Mononuclear cell (primary cell): Measurements from ENCODE around the gene TMEM72. TPM values are rescaled to one million over a fixed set of nuclear protein-coding genes. Genes with fewer than 3 reads are reported as not detected.

ENCODE experiments used
- H3K27me3 ChIP-seq: 2 replicates; pipeline ENCODE4 v1.6.0; 2011; ENCODE audit warnings: low read length, control low read depth; ENCODE audit not compliant: insufficient read depth
- H3K4me1 ChIP-seq: 2 replicates; pipeline ENCODE4 v1.5.1; 2011; ENCODE audit warnings: mild to moderate bottlenecking, low read length, control low read depth; ENCODE audit not compliant: insufficient read depth
- H3K4me3 ChIP-seq: 2 replicates; pipeline ENCODE4 v1.5.1; 2011; ENCODE audit warnings: mild to moderate bottlenecking, low read length, moderate library complexity
- H3K9me3 ChIP-seq: 2 replicates; pipeline ENCODE4 v1.5.1; 2011; ENCODE audit warnings: low read depth, mild to moderate bottlenecking, control low read depth, low read length
- total RNA-seq: library from RNA; depleted of rRNA; stranded (reverse); fragments of >200 nt; gene quantifications from one replicate; pipeline ENCODE4 v1.2.3, GENCODE V29; 2012

Gene TMEM72
- total RNA-seq, 1 donor, result not detected

DNA sequence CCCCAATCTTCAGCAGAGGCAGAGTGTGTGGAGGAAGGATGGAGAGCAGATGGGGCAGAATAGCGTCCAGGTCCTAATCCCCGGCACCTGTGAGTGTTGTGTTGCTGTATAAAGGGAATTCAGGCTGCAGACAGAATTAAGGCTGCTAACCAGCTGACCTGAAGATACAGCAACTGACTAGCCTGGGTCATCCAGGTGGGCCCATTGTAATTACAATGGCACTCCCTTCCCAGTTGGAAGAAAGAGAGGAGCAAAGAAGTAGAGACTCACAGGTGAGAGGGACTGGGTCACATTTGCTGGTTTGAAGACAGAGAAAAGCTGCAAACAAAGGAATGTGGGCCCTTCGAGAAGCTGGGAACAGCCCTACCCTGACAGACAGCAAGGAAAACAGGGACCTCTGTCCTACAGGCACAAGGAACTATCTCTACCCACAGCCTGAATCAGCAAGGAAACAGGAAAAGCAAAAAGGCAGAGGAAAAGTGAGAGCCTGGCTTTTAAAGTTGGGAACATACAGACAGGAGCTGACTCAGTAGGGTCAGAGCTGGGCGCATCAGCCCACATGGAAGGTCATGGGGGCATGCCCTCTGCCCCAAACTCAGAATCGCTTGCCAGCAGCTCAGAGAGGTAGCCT is 11.6 kb upstream of the TMEM72 start:
- H3K4me1 ChIP-seq, result no peaks in the 10 kb centered on the region
- no peaks in the 10 kb centered on the region for H3K27me3 ChIP-seq
- H3K4me3 ChIP-seq, result no peak overlapping the region
- H3K9me3 ChIP-seq, result no peaks in the 10 kb centered on the region

DNA sequence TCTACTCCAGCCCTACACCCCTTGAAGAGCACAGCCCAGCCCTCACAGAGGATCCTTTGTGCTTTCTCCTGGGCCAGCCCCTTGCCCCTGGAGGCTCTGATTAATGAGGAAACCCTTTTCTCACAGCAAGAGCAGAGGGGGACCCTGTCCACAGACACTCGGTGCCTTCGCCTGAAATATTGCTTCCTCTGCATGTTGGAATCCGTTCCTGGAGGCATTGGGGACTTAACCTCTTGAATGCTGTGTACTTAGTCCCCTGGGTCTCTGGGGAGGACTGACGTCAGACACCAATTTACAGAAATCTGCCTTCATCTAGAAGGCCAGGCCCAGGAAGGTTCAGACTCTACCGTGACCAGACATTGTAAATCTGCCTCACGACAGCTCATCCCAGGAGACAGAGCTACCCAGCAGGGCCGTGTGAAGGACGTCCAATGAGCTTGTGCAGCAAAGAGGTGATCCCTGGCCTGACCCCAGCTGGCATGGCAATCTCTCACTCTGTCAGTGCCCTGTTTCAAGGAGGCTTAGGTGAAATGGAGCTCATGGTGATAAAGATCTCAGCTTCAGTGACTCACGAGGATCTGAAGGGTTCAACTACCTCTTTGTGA is 8.1 kb upstream of the TMEM72 start:
- peaks cover 7% of the 10 kb centered on the region for H3K4me1 ChIP-seq
- no peaks in the 10 kb centered on the region for H3K27me3 ChIP-seq
- no peaks in the 10 kb centered on the region for H3K9me3 ChIP-seq
- H3K4me3 ChIP-seq, result no peak overlapping the region

DNA sequence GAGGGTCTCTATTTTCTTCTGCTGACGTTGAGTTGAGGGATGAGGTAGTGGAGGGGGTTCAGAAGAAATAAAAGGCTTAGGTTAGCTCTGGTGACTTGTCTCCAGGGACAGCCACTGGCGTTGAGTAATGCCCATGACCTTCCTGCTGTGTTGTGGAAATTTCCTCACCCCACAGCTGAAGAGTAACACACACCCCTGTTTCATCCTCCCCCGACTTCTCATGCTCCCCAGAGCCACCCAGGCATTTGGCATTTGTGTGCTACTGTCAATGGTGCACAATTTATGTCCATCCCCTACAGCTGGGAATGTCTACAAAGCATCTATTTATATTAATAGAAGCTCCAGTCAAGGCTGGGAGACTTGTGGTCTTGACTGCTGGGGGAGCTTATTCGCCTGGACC is 4.7 kb upstream of the TMEM72 start:
- Histone ChIP-seq H3K27me3 (no peaks in the 10 kb centered on the region), H3K4me1 (peaks cover 7% of the 10 kb centered on the region), H3K9me3 (no peaks in the 10 kb centered on the region), H3K4me3 (no peak overlapping the region)

DNA sequence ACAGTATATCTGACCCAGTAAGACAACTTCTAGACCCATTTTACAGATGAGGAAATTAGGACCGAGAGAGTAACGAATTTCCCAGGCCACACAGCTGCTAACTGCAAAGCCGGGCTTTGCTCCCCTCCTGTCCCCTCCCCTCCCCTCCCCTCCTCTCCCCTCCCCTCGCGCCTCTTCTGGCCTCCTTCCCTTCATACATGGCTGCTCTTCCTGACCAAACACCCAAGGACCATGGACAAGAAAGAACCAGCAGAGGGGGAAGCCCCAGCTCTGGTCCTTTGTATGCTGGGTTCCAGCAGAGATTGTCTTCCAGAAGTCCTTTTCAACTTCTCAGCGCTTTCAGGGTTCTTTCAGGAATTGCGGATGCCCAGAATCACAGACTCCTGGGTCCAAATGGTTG is 3.6 kb upstream of the TMEM72 start:
- no peak overlapping the region for H3K4me3 ChIP-seq
- peaks cover 15% of the 10 kb centered on the region for H3K4me1 ChIP-seq
- H3K9me3 ChIP-seq, result no peaks in the 10 kb centered on the region
- H3K27me3 ChIP-seq, result no peaks in the 10 kb centered on the region

DNA sequence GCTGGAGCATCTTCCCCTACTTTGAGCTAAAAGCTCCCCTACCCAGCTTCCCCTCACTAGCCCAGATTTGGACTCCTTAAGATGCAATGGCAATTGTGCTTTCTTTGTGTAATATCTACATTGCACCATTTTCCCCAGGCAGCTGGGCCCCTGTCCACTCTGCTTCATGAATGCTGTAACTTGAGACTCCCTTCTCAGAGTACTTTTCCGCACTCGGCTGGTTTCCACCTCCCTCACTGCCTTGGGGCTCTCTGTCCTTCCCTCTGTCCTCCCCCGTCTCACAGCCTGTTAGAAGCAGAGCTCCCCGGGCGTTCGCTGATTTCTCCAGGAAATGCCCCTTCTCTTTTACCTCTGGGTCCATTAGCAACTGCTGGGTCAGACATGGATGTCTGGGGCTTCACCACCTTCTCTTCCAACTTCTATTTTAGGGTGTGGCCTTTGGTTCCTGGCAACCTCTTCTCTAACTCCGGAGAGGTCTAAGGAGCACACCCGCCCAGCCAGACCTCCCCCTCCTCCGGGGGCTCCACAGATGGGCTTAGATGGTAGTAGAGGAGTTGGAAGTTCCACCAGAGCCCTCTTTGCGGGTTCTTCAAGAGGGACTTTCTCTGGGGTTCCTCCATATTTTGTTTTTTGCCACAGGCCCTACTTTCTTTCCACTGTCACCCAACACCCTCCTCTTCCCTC is 2.9 kb upstream of the TMEM72 start:
- Histone ChIP-seq H3K9me3 (no peaks in the 10 kb centered on the region), H3K4me1 (peaks cover 22% of the 10 kb centered on the region), H3K27me3 (no peaks in the 10 kb centered on the region), H3K4me3 (no peak overlapping the region)

DNA sequence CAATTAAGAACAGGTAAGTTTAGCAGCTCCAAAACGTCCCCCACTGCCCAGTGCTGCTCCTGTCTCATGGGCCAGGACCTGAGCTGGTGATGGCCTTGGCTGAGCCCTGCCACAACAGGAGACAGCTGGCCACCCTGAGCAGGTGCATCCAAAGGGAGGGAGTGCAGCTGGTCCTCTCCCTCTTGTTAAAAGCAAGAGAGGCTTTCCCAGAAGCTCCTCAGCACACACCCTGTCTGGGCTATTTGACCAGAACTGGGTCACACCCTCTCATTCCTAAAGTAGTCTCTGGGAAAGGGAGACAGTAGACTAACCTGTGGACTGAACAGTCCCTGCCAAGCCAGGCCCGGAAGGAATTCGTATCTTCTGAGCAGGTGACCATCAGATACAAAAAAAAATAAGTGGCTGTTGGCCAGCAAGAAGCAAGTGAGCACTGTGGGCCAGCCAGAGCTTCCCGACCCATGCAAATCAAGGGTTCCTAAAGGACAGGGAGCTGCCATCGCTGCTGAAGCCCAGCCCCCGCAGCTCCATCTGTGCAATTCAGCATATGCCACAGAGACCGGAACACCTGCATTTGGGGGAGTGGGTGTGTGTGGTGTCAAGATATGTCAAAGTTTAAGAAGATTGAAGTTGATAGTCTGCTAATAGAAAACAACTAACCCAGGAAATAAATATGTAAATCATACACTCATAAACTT is 2.1 kb upstream of the TMEM72 start:
- H3K9me3 ChIP-seq, result no peaks in the 10 kb centered on the region
- H3K4me1 ChIP-seq, result peaks cover 31% of the 10 kb centered on the region
- no peak overlapping the region for H3K4me3 ChIP-seq
- no peaks in the 10 kb centered on the region for H3K27me3 ChIP-seq

DNA sequence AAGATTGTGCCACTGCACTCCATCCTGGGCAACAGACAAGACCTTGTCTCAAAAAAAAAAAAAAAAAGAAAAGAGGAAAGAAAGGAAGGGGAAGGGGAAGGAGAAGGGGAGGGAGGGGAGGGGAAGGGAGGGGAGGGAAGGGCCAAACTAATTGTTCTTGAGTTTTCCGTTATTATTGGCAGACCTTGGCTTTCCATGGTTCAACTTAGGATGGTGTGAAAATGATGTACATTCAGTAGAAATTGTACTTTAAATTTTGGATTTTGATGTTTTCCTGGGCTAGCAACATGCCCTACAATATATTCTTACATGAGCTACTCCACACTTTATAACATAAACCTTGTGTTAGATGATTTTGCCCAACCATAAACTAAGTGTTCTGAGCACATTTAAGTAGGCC is 1.2 kb upstream of the TMEM72 start:
- Histone ChIP-seq H3K9me3 (no peaks in the 10 kb centered on the region), H3K4me3 (no peak overlapping the region), H3K27me3 (no peaks in the 10 kb centered on the region), H3K4me1 (peaks cover 39% of the 10 kb centered on the region)

DNA sequence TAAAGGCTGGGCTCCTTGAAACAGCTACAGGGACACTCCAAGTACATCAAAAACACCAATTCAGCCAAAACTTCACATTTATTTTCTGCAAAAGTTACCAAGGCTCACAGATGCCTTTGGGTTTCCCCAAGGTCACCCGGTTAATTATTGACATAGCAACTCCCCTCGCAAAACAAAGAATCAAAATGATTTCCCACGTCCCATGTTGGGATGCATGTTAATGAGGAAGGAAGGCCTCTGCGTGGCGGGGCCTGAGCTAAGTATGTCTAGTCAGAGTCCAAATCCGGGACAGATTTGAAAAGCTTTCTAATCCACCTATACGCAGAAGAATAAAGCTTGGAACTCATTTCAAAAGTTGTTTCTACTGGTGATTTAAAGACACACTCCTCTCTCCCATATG is 535 bp upstream of the TMEM72 start:
- no peaks in the 10 kb centered on the region for H3K9me3 ChIP-seq
- H3K4me3 ChIP-seq, result no peak overlapping the region
- peaks cover 43% of the 10 kb centered on the region for H3K4me1 ChIP-seq
- H3K27me3 ChIP-seq, result no peaks in the 10 kb centered on the region

DNA sequence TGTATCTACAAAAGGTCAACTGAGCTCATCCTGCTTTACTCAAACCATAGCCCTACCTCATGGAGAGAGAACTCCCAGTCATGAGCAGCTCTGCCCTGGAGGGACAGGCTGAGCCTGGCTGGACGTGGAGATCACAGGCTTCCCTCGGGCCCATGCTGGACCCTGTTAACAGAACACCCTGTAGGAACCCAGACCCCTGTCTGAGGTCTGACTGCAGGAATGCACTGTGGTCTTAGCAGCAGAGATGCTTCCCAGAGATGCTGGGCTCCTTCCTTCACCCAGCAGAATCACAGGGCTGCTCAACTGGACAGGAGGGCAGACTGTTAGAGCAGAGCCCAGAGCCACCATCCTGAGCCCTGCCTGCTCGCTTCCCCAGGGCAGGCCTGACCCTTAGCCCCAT is 814 bp downstream of the TMEM72 start:
- Histone ChIP-seq H3K27me3 (no peaks in the 10 kb centered on the region), H3K4me1 (peaks cover 38% of the 10 kb centered on the region), H3K9me3 (no peaks in the 10 kb centered on the region), H3K4me3 (no peak overlapping the region)

DNA sequence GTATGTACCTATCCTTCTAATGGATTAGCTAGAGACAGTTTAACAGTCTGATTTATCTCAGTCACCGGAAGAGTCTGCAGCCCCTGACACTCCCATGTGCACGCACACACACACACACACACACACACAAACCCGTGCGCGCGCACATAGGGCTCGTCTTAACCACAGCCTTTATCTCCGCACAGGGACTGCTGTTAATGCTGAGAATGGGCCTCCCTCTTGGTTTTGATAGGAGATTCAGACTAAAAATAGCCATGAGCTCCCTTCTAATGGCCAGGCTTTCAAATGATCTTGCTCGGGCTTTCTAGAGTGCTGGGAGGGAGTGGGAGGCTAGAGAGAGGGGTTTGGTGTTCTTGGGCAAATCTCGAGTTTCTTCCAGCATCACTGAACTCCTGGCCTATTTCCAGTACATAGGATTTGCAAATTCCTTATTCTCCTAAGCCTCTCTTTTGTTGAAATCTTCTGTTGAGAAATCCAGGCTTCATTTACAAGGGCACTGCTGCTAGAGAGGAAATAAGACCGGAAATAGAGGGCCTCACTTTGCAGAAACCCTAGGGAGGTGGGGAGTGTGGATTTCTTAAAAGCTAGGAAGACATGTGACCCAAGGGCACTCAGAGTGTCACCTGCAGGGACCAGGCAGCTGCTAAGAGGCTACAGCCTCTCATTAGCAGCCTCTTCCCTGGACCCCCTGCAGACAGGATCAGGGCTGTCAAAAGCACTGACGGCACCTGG is 2.4 kb downstream of the TMEM72 start:
- Histone ChIP-seq H3K9me3 (no peaks in the 10 kb centered on the region), H3K4me3 (no peak overlapping the region), H3K27me3 (no peaks in the 10 kb centered on the region), H3K4me1 (peaks cover 36% of the 10 kb centered on the region)

DNA sequence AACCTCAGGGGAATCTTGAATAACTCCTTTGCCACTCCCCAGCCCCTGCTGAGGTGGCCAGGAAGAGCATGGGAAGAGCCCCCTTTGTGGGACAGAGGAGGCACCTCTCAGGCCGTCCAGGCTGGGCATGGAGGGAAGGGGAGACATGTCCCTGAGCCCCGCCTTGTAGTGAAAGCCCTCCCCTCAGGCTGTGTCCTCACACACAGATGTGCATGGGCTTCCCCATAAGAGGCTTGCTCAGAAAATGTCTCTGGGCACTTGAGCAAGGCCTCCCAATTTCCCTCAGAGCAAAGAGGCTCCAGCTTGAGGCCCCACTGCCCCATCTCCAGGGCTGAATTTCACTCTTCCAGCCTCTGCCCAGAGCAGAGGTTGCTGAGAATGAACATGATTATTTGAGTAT is 3.8 kb downstream of the TMEM72 start:
- peaks cover 36% of the 10 kb centered on the region for H3K4me1 ChIP-seq

DNA sequence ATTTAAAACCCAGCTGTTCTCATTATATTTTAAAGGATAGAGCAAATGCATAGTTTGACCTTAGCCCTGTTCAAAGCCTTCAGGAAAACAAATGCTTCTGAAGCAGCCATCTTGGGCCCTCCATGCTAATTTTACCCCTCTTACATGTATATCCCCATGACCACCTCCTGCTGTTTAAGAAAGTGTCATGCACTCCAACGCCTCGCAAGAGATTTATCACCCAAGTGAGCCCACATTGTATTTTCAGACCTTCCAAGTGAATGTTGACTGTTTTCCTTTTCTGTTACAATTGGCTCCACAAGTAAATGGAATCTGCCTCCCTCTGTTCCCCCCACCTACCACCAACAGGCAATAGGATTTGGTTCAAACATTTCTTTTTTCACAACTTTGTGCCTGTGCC is 5.3 kb downstream of the TMEM72 start:
- H3K27me3 ChIP-seq, result no peaks in the 10 kb centered on the region
- H3K9me3 ChIP-seq, result no peaks in the 10 kb centered on the region
- no peak overlapping the region for H3K4me3 ChIP-seq
- peaks cover 36% of the 10 kb centered on the region for H3K4me1 ChIP-seq

More for the DNA sequence above, 3.8 kb downstream of the TMEM72 start:
- Histone ChIP-seq H3K27me3 (no peaks in the 10 kb centered on the region), H3K4me3 (no peak overlapping the region), H3K9me3 (no peaks in the 10 kb centered on the region)

DNA sequence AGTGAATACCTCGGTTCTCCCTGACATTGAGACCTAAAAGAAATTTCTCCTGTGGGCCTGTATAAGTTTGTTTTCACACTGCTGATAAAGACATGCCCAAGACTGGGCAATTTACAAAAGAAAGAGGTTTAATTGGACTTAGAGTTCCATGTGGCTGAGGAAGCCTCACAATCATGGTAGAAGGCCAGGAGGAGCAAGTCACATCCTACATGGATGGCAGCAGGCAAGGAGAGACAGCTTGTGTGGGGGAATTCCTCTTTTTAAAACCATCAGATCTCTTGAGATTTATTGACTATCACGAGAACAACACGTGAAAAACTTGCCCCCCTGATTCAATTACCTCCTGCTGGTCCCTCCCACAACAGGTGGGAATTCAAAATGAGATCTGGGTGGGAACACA is 6.7 kb downstream of the TMEM72 start:
- Histone ChIP-seq H3K4me3 (no peak overlapping the region), H3K4me1 (peaks cover 25% of the 10 kb centered on the region), H3K9me3 (no peaks in the 10 kb centered on the region), H3K27me3 (no peaks in the 10 kb centered on the region)

DNA sequence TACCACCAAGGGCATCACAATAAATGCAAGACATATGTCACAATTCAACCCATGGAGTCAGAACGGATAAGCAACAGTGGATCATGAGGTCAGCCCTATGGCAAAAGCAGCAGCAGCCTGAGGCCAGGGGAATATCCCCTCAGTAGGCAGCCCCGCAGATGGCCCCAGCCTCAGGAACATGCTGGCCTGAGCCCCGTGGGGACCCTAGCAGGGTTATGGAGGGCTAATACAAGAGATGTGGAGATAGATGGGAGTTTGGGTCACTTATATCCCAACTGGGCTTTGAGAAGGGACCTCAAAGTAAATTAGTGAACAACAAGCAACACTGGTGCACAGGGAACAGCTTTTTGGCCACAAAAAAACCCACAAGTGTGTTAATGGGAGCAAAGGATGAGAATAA is 9.1 kb downstream of the TMEM72 start:
- Histone ChIP-seq H3K27me3 (no peaks in the 10 kb centered on the region), H3K9me3 (no peaks in the 10 kb centered on the region), H3K4me3 (no peak overlapping the region), H3K4me1 (peaks cover under 1% of the 10 kb centered on the region)

DNA sequence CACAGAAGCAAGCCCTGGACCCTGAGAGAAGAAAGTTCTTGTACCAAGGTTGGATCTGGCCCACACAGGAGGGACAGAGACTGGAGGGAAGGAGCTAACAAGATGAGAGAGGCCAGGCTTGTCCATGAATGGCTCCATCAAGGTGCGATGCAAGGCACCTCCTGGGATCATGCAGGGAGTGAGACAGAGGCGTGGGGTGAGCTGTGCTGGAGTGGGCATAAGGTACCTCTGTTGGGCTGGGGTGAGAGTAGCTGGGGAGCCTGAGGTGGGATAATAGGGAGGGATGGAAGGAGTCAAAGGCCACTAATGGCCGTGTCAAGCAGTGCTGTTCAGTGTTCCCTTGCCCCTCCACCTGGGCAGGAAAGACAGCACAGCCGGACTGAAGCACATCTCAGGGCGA is 9.9 kb downstream of the TMEM72 start:
- Histone ChIP-seq H3K4me3 (no peak overlapping the region), H3K4me1 (no peaks in the 10 kb centered on the region), H3K9me3 (no peaks in the 10 kb centered on the region), H3K27me3 (no peaks in the 10 kb centered on the region)
